Ascending aorta (tissue), 2 donors: ENCODE results near the gene VCL. TPM values are rescaled to one million over a fixed set of nuclear protein-coding genes. Genes with fewer than 3 reads are reported as not detected.
"Not testable (repeated sequence)": the region's sequence is repeated elsewhere in the genome, so short reads cannot be mapped to it uniquely, and the experiment has no call there.

Experiments used
- DNase-seq, 2 donors: peaks; one replicate each; pipeline ENCODE4 v3.0.0-alpha.2; 2019; ENCODE audit warnings: low spot score in 2 of 2
- H3K27ac ChIP-seq, 2 donors: fragments of 200-600 bp; sonication (generic); one replicate each; pipeline ENCODE4 v1.5.1; 2016 to 2017; ENCODE audit warnings: mild to moderate bottlenecking in 1 of 2
- H3K27me3 ChIP-seq: fragments of 200-600 bp; sonication (generic); one replicate; pipeline ENCODE4 v1.5.1; 2017
- H3K36me3 ChIP-seq, 2 donors: fragments of 200-600 bp; sonication (generic); one replicate each; pipeline ENCODE4 v1.5.1; 2016
- H3K4me1 ChIP-seq, 2 donors: fragments of 200-600 bp; sonication (generic); one replicate each; pipeline ENCODE4 v1.5.1; 2016 to 2017; ENCODE audit warnings: mild to moderate bottlenecking in 1 of 2
- H3K4me3 ChIP-seq, 2 donors: fragments of 200-600 bp; sonication (generic); one replicate each; pipeline ENCODE4 v1.5.1; 2016 to 2017; ENCODE audit warnings: mild to moderate bottlenecking in 1 of 2
- H3K9me3 ChIP-seq, 2 donors: fragments of 200-600 bp; sonication (generic); one replicate each; pipeline ENCODE4 v1.5.1; 2016
- CTCF ChIP-seq, 3 experiments: fragments of 200-600 bp in 2 of 3; fragments of 450-650 bp in 1 of 3; sonication (generic) in 2 of 3; IDR thresholded peaks; one replicate each; pipeline ENCODE4 v1.5.1; 2016 to 2019; ENCODE audit warnings: antibody characterized with exemption in 3 of 3, mild to moderate bottlenecking in 1 of 3, moderate library complexity in 1 of 3
- intact Hi-C: fragments of 100-400 bp; cut with DNase I; formaldehyde crosslinking; loops from one replicate; pipeline ENCODE4 v1.15.1; 2023
- total RNA-seq: library from RNA; depleted of rRNA; stranded (reverse); fragments of >200 nt; gene quantifications from one replicate; pipeline ENCODE4 v1.1.0, GENCODE V29; 2016

Gene VCL
- total RNA-seq, 1 donor from 2014 or later: 333 TPM

GRCh38 chr10:74006269-74006668 lies 8.4 kb downstream of the VCL start:
- DNase-seq: no peak
- H3K27me3 ChIP-seq: no peaks in the 10 kb centered on the region
- H3K9me3 ChIP-seq: no peaks in the 10 kb centered on the region
- H3K36me3 ChIP-seq: no peaks in the 10 kb centered on the region
- no peak for TF ChIP-seq CTCF (IDR thresholded peaks at IDR 0.05)
- H3K4me3 ChIP-seq: no peak overlapping the region
- H3K4me1 ChIP-seq: peaks cover 3 to 60% of the 10 kb centered on the region in 2 donors
- H3K27ac ChIP-seq: peak overlapping the region; percentile 2 to 9
- intact Hi-C loops: no loop called here

- H3K4me3 ChIP-seq: no peak overlapping the region
- no peaks in the 10 kb centered on the region for H3K9me3 ChIP-seq
- intact Hi-C loops: no loop called here
- peaks cover 3 to 74% of the 10 kb centered on the region in 2 donors for H3K4me1 ChIP-seq
- no peaks in the 10 kb centered on the region for H3K36me3 ChIP-seq
- DNase-seq: no peak
- peak overlapping the region; percentile 29 to 63 for H3K27ac ChIP-seq
- no peaks in the 10 kb centered on the region for H3K27me3 ChIP-seq
- TF ChIP-seq CTCF (IDR thresholded peaks at IDR 0.05): no peak
Measured at GRCh38 chr10:74008212-74008731, 10.4 kb downstream of the VCL start.

- peak overlapping the region; percentile 30 to 60 for H3K27ac ChIP-seq
- no peak for TF ChIP-seq CTCF (IDR thresholded peaks at IDR 0.05)
- H3K4me1 ChIP-seq: peaks cover 6 to 64% of the 10 kb centered on the region in 2 donors
- DNase-seq: no peak
- intact Hi-C loops: no loop called here
- no peaks in the 10 kb centered on the region for H3K36me3 ChIP-seq
- peak overlapping the region in 1 of 2 donors; percentile 1 for H3K4me3 ChIP-seq
- no peaks in the 10 kb centered on the region for H3K9me3 ChIP-seq
- no peaks in the 10 kb centered on the region for H3K27me3 ChIP-seq
Measured at GRCh38 chr10:74011017-74011416, 13.1 kb downstream of the VCL start.

GRCh38 chr10:74011770-74012169 lies 13.9 kb downstream of the VCL start:
- Histone ChIP-seq H3K36me3 (no peaks in the 10 kb centered on the region), H3K4me1 (peaks cover 6 to 59% of the 10 kb centered on the region in 2 donors), H3K27ac (peak overlapping the region; percentile 30 to 53), H3K9me3 (no peaks in the 10 kb centered on the region), H3K27me3 (no peaks in the 10 kb centered on the region), H3K4me3 (peak overlapping the region in 1 of 2 donors; percentile 1)
- DNase-seq: peak in 1 of 2 donors; percentile 71
- intact Hi-C loops: no loop called here
- TF ChIP-seq CTCF (IDR thresholded peaks at IDR 0.05): no peak

GRCh38 chr10:74012480-74012879 lies 14.6 kb downstream of the VCL start:
- no peaks in the 10 kb centered on the region for H3K27me3 ChIP-seq
- TF ChIP-seq CTCF (IDR thresholded peaks at IDR 0.05): no peak
- intact Hi-C loops: no loop called here
- H3K36me3 ChIP-seq: no peaks in the 10 kb centered on the region
- DNase-seq: no peak
- peak overlapping the region; percentile 30 to 53 for H3K27ac ChIP-seq
- peaks cover 6 to 56% of the 10 kb centered on the region in 2 donors for H3K4me1 ChIP-seq
- no peaks in the 10 kb centered on the region for H3K9me3 ChIP-seq
- no peak overlapping the region for H3K4me3 ChIP-seq

- peak overlapping the region; percentile 30 to 53 for H3K27ac ChIP-seq
- TF ChIP-seq CTCF (IDR thresholded peaks at IDR 0.05): no peak
- no peak overlapping the region for H3K4me3 ChIP-seq
- no peaks in the 10 kb centered on the region for H3K9me3 ChIP-seq
- peaks cover 6 to 58% of the 10 kb centered on the region in 2 donors for H3K4me1 ChIP-seq
- no peak for DNase-seq
- no peaks in the 10 kb centered on the region for H3K36me3 ChIP-seq
- no peaks in the 10 kb centered on the region for H3K27me3 ChIP-seq
- intact Hi-C loops: no loop called here
Measured at GRCh38 chr10:74013004-74013403, 15.1 kb downstream of the VCL start.

GRCh38 chr10:74014574-74014973 lies 16.7 kb downstream of the VCL start:
- H3K9me3 ChIP-seq, H3K4me3 ChIP-seq, H3K36me3 ChIP-seq, H3K27me3 ChIP-seq, intact Hi-C loops, H3K27ac ChIP-seq, DNase-seq: not testable (repeated sequence)
- H3K4me1 ChIP-seq: peaks cover 6 to 61% of the 10 kb centered on the region in 2 donors
